ENCODE data around the gene SYNPO.

The SYNPO gene

DNA sequence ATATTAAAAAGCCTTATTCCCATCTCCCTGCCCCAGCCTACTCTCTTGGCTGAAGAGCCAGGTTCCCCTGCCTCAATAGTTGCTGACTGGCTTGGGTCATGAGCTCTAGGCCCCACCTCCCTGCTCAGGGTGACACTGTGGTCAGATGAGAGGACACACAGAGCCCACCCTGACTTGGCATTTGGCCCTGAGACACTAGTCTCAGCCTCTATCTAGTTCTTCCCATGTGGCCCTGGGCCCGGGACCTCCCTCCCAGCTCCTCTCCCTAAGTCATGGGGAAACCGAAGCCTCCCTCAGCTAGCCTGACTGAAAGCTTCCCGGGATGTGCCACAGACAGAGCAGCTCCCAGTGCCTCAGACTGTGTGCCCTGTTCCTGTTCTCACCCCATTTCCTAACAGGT lies 14.8 kb downstream of the SYNPO start:
- no peak for DNase-seq

DNA sequence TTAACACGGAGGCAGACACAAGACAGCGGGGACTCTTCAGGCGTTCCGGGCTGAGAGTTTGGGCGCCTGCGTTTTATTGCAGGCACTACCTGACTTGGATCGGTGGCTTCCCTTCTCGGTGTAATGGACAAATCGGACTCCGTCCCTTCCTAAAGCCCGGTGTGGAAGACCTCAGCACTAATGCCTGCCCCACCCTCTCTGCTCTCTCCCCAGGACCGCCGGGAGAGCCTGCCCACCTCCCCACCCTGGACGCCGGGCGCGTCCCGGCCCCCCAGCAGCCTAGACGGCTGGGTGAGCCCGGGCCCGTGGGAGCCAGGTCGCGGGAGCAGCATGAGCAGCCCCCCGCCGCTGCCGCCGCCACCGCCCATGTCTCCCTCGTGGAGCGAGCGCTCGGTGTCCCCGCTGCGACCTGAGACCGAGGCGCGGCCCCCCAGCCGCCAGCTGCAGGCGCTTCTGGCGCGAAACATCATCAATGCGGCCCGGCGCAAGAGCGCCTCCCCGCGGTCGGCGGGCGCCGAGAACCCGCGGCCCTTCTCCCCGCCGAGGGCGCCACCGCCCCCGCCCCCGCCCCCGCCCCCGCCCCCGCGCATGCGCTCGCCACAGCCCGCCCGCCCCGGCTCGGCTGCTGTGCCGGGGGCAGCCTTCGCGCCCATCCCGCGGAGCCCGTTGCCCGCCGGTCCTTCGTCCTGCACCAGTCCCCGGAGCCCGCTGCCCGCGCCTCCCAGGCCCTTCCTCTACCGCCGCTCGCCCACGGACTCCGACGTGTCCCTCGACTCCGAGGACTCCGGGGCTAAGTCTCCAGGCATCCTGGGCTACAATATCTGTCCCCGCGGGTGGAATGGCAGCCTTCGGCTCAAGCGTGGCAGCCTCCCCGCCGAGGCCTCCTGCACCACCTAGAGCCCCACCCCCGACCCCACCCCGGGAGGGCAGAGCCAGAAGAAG lies 16.0 kb downstream of the SYNPO start:
- peak; percentile 85 for DNase-seq

GRCh38 chr5:150658121-150658520 lies 17.7 kb downstream of the SYNPO start:
- no peak for DNase-seq

DNA sequence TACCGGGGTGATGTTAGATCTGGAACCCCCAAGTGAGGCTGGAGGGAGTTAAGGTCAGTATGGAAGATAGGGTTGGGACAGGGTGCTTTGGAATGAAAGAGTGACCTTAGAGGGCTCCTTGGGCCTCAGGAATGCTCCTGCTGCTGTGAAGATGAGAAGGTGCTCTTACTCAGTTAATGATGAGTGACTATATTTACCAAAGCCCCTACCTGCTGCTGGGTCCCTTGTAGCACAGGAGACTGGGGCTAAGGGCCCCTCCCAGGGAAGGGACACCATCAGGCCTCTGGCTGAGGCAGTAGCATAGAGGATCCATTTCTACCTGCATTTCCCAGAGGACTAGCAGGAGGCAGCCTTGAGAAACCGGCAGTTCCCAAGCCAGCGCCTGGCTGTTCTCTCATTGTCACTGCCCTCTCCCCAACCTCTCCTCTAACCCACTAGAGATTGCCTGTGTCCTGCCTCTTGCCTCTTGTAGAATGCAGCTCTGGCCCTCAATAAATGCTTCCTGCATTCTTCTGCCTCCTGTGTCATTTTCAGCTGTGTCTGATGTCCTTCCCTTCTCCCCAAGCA lies 18.3 kb downstream of the SYNPO start:
- no peak for DNase-seq

- no peak for DNase-seq
Observed at GRCh38 chr5:150659360-150660107, 19.1 kb downstream of the SYNPO start.

DNA sequence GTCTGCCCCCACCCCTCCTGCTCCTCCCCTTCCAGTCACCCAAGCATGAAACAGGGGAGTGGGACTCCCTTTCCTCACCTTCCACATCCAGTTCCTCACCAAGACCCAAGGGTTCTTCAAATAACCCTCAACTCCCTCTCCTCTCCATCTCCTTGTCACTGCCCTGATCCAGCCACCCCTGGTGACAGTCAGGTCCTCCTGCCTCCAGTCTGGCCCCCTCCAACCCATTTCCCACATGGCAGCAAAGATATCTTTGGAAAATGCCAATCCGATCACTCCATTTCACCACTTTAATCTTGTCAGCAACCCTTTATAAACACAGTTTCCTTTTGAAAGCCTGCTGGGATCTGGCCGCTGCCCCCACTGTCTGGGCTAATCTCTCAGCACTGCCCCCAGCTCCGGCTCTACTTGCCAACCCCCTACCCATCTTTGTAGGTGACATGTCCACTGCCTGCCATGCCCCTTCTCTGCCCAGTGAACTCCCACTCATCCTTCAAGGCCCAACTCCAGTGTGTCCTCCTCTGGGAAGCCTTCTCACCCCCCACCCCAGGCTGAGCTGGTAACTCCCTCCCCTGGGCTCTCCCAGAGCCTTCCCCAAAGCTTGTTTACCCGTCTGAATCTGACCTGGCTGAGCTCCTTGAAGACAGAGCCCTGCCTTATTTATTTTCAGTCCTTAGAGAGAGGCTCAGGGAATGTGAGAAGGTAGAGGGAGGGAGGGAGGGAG lies 19.8 kb downstream of the SYNPO start:
- peak; percentile 20 for DNase-seq

DNA sequence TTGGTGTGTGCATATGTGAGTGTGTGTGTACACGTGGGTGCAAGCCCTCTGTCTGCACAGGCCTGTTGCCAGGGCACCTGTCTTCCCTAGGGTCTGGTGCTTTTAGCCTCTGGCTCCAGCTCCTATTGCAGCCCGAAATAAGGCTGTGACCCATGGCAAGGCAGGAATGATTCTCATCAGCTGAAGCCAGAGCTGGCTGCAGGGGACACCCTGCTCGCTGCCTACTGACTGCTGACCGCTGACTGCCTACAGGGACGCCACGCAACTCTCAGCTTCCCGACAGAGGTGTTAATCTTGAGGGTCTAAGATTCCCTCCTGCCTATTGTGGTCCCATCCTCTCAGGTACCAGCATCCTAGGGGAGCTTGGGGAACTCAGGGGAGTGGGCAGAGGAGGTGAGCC lies 20.6 kb downstream of the SYNPO start, which contains the start of gene MYOZ3:
Gene MYOZ3, plus strand, starts transcription at position 166 of the 400 bp plus-strand sequence. CDS start 1,691 bp downstream, outside the sequence.
- DNase-seq: no peak

DNA sequence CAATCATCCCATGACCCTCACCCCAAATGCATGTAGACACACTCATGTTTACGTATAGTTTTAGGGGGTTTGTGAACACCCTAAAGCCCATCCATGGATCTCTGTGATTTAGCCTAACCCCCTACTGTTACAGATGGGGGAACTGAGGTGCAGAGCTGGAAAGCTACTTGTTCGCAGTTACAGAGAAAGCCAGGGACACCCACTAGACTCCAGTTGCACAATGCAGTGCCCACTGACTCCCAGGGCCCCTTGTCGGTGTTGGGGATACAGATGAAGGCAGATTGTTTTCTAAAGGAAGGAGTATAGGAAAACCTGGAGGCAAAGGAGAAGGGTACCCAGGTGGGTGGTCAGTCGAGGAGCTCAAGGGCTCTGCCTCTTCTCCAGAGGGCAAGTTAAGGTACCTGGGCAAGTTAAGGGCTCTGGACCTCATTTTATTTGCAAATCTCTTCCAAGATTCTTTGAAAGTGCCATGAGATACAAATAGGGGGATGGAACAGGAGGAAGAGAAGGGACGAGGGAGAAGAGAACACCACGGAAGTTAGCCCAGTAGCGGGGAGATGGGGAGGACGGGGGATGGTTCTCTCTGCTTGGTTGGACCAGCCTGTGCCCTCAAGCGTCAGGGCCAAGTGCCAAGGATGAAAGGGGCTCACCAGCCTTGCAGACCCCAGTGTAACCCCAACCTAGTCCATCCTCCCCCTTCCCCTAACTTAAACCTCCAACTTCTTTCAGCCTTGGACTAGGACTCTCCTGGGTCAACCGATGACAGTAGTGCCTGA lies 21.5 kb downstream of the SYNPO start:
- no peak for DNase-seq

- no peak for DNase-seq
Observed at GRCh38 chr5:150662731-150663516, 22.5 kb downstream of the SYNPO start.

- no peak for DNase-seq
Observed at GRCh38 chr5:150663936-150664335, 23.5 kb downstream of the SYNPO start.

GRCh38 chr5:150665044-150665443 lies 24.6 kb downstream of the SYNPO start:
- no peak for DNase-seq

- no peak for DNase-seq
Observed at GRCh38 chr5:150670275-150670947, 30.0 kb downstream of the SYNPO start.

- DNase-seq: no peak
Observed at GRCh38 chr5:150670948-150671310, 30.5 kb downstream of the SYNPO start.

DNA sequence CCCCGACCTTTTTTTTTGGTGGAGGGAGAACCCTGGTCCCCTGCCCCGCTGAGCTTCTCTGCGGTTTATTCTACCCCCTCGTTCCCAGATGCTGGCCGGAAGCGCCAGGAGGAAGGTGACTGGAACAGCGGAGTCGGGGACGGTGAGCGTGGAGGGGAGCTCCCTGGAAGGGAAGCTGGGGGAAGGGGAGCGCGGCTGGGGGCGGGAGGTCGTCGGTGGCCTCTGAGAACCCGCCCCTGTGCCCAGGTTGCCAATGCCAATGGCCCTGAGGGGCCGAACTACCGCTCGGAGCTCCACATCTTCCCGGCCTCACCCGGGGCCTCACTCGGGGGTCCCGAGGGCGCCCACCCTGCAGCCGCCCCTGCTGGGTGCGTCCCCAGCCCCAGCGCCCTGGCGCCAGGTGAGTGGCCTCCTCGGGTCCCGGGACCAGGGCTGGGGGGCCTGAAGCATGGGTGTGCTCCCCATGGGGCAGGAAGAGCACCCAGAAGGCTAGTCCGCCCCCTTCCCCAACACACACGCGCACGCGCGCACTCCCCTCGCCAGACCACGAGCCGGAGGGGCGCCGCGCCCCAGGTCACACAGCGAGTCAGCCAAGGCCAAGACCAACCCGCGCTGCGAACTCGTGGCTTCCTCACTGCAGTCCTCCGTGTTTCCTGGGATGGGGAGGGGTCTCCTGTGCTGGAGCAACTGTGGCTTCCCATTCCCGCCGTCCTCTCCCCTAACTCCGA lies 31.2 kb downstream of the SYNPO start:
- peak; percentile 71 for DNase-seq

GRCh38 chr5:150672237-150672883 lies 31.9 kb downstream of the SYNPO start:
- DNase-seq: peak; percentile 65

GRCh38 chr5:150672884-150673275 lies 32.4 kb downstream of the SYNPO start:
- DNase-seq: no peak

DNA sequence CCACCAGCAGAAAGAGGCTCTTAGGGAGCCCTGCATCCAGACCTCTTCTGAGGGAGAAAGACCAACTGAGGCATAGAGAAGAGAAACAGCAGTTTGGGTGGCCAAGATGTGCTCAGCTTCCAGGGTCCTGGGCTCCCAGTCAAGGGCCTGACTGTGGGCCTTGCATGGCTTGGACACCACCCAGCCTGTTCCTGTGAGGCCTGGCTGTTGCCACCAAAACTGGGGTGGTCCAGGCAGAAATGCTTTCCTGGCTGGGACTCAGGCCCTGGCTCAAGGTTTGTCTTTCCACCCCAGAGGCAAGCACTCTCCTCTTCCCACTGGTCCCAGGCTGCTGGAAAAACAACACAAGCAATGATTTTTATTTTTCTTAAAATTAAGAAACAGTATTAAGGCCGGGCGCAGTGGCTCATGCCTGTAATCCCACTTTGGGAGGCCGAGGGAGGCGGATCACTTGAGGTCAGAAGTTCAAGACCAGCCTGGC lies 33.9 kb downstream of the SYNPO start:
- no peak for DNase-seq

DNA sequence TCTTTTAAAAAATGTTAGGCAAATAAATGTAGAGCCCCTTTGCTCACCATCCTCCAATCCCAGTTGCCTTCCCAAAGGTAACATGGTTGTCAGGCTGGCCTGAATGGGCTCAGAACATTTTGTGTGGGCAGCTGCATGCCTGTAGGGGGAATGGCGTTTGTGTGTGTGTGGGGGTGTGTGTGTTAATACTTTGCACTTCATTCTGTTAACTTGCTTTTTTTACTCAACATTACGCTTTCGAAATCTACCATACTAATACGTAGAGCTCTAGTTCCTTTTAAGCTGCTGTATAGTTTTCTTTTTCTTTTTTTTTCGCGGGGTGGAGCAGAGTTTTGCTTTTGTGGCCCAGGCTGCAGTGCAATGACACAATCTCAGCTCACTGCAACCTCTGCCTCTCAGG lies 34.6 kb downstream of the SYNPO start:
- no peak for DNase-seq

GRCh38 chr5:150676578-150676977 lies 36.1 kb downstream of the SYNPO start:
- DNase-seq: no peak

All from right kidney (tissue), 1 donor.